ENCODE results near the gene JUP.

JUP gene

GRCh38 chr17:41711669-41712400, 74.7 kb downstream of the JUP start, which contains the start of gene GAST:
Gene GAST (plus strand): TSS chr17:41712331. CDS start chr17:41715437, 3,106 bp downstream.
- no peak for TF ChIP-seq CTCF (IDR thresholded peaks at IDR 0.05; ENCODE audit: low read depth, low read length)
- H3K4me3 ChIP-seq (ENCODE audit: low read depth, low read length) = no peak within 1 kb of the TSS

GRCh38 chr17:41710472-41711090, 75.9 kb downstream of the JUP start:
- TF ChIP-seq CTCF (IDR thresholded peaks at IDR 0.05; ENCODE audit: low read depth, low read length) = no peak
- no peak overlapping the region for H3K4me3 ChIP-seq (ENCODE audit: low read depth, low read length)

GRCh38 chr17:41707803-41708669, 78.5 kb downstream of the JUP start:
- H3K4me3 ChIP-seq (ENCODE audit: low read depth, low read length) = no peak overlapping the region
- TF ChIP-seq CTCF (IDR thresholded peaks at IDR 0.05; ENCODE audit: low read depth, low read length) = no peak

- no peak for TF ChIP-seq CTCF (IDR thresholded peaks at IDR 0.05; ENCODE audit: low read depth, low read length)
- H3K4me3 ChIP-seq (ENCODE audit: low read depth, low read length) = no peak overlapping the region
These were observed 81.1 kb downstream of the JUP start for GRCh38 chr17:41705271-41705991.
